ENCODE data around the gene IGF2BP2.
"Not testable (repeated sequence)": the region's sequence is repeated elsewhere in the genome, so short reads cannot be mapped to it uniquely, and the experiment has no call there.

Gene IGF2BP2

GRCh38 chr3:185864767-185865166, 39.9 kb upstream of the IGF2BP2 start:
- H3K4me3 ChIP-seq (ENCODE audit: low read depth, low read length) = no peak overlapping the region
- no peak for DNase-seq (ENCODE audit: low read depth, low spot score)
- in situ Hi-C loops (cut with HindIII; ENCODE audit: low sequenced_read_pairs) = no loop called here
- no peak for TF ChIP-seq CTCF (IDR thresholded peaks at IDR 0.05; ENCODE audit: low read depth, low read length)

- in situ Hi-C loops (cut with HindIII; ENCODE audit: low sequenced_read_pairs) = no loop called here
- TF ChIP-seq CTCF (IDR thresholded peaks at IDR 0.05; ENCODE audit: low read depth, low read length) = no peak
- DNase-seq (ENCODE audit: low read depth, low spot score) = no peak
- H3K4me3 ChIP-seq (ENCODE audit: low read depth, low read length) = no peak overlapping the region
These were observed 38.1 kb upstream of the IGF2BP2 start for GRCh38 chr3:185862920-185863319.

GRCh38 chr3:185859294-185859972, 34.6 kb upstream of the IGF2BP2 start:
- in situ Hi-C loops (cut with HindIII; ENCODE audit: low sequenced_read_pairs) = no loop called here
- no peak overlapping the region for H3K4me3 ChIP-seq (ENCODE audit: low read depth, low read length)
- no peak for TF ChIP-seq CTCF (IDR thresholded peaks at IDR 0.05; ENCODE audit: low read depth, low read length)
- no peak for DNase-seq (ENCODE audit: low read depth, low spot score)

GRCh38 chr3:185858502-185859225, 33.8 kb upstream of the IGF2BP2 start:
- DNase-seq (ENCODE audit: low read depth, low spot score) = no peak
- H3K4me3 ChIP-seq (ENCODE audit: low read depth, low read length) = no peak overlapping the region
- in situ Hi-C loops (cut with HindIII; ENCODE audit: low sequenced_read_pairs) = no loop called here
- no peak for TF ChIP-seq CTCF (IDR thresholded peaks at IDR 0.05; ENCODE audit: low read depth, low read length)

GRCh38 chr3:185857208-185857607, 32.4 kb upstream of the IGF2BP2 start:
- no peak for DNase-seq (ENCODE audit: low read depth, low spot score)
- TF ChIP-seq CTCF (IDR thresholded peaks at IDR 0.05; ENCODE audit: low read depth, low read length) = no peak
- in situ Hi-C loops (cut with HindIII; ENCODE audit: low sequenced_read_pairs) = no loop called here
- no peak overlapping the region for H3K4me3 ChIP-seq (ENCODE audit: low read depth, low read length)

GRCh38 chr3:185856652-185857051, 31.8 kb upstream of the IGF2BP2 start:
- no peak for TF ChIP-seq CTCF (IDR thresholded peaks at IDR 0.05; ENCODE audit: low read depth, low read length)

GRCh38 chr3:185853771-185854170, 28.9 kb upstream of the IGF2BP2 start:
- DNase-seq (ENCODE audit: low read depth, low spot score); in situ Hi-C loops (cut with HindIII; ENCODE audit: low sequenced_read_pairs); H3K4me3 ChIP-seq (ENCODE audit: low read depth, low read length): not testable (repeated sequence)

More at GRCh38 chr3:185856652-185857051, 31.8 kb upstream of the IGF2BP2 start:
- DNase-seq (ENCODE audit: low read depth, low spot score) = no peak
- no peak overlapping the region for H3K4me3 ChIP-seq (ENCODE audit: low read depth, low read length)
- in situ Hi-C loops (cut with HindIII; ENCODE audit: low sequenced_read_pairs) = no loop called here

All from astrocyte of the spinal cord (primary cell).